SH-SY5Y (cell line): ENCODE data around the gene C19orf33.

Experiments
- GATA2 ChIP-seq: IDR thresholded peaks from 2 replicates; pipeline ENCODE4 v1.6.1; 2011; ENCODE audit warnings: mild to moderate bottlenecking, low read depth, low read length
- GATA3 ChIP-seq: IDR thresholded peaks from 2 replicates; pipeline ENCODE4 v1.6.1; 2011; ENCODE audit warnings: low read depth, mild to moderate bottlenecking, low read length, moderate library complexity

DNA sequence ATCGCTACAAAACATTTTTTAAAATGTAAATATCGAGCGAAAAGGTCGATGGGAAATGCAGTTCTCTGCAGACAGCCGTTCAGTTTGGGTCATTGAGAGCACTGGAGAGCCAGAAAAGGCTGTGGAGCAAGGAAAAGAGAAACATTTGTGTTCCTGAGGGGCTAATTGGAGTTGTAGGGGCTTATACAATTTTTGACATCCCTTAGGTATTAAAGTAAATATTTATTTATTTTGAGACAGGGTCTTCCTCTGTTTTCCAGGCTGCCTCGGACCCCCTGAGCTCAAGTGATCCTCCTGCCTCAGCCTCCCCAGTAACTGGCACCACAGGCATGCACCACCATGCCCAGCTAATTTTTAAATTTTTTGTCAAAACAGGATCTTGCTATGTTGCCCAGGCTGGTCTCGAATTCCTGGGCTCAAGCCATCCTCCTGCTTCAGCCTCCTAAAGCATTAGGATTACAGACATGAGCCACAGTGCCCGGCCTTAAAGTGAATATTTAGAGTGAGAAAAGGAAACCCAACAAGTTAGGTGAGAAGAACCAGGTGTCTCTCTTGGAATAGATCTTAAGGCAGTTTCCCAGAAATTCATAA lies 12.5 kb downstream of the C19orf33 start:
- TF ChIP-seq GATA2 = no peak
- TF ChIP-seq GATA3 = no peak
